Karpas-422 (cell line): ENCODE results near the gene PROCR. TPM values are rescaled to one million over a fixed set of nuclear protein-coding genes. Genes with fewer than 3 reads are reported as not detected.
"Not testable (repeated sequence)": the region's sequence is repeated elsewhere in the genome, so short reads cannot be mapped to it uniquely, and the experiment has no call there.

ENCODE experiments used
- DNase-seq: peaks from one replicate; pipeline ENCODE4 v3.0.0-alpha.2; 2015
- H2AFZ ChIP-seq: fragments of 200-600 bp; sonication (generic); 2 replicates; pipeline ENCODE4 v1.6.1; 2014; ENCODE audit warnings: antibody characterized with exemption, low read length, mixed read lengths
- H3K27ac ChIP-seq: fragments of 200-600 bp; sonication (generic); 2 replicates; pipeline ENCODE4 v1.5.1; 2014; ENCODE audit warnings: mild to moderate bottlenecking, low read length, moderate library complexity
- H3K27me3 ChIP-seq: fragments of 200-600 bp; sonication (generic); 2 replicates; pipeline ENCODE4 v1.6.1; 2014; ENCODE audit warnings: low read length, mixed read lengths
- H3K36me3 ChIP-seq: fragments of 200-600 bp; sonication (generic); 2 replicates; pipeline ENCODE4 v1.6.1; 2014; ENCODE audit warnings: low read length, mixed read lengths; ENCODE audit not compliant: insufficient read depth
- H3K4me1 ChIP-seq: fragments of 200-600 bp; sonication (generic); 2 replicates; pipeline ENCODE4 v1.6.1; 2014; ENCODE audit warnings: mild to moderate bottlenecking, low read length, mixed read lengths
- H3K4me2 ChIP-seq: fragments of 200-600 bp; sonication (generic); 2 replicates; pipeline ENCODE4 v1.6.1; 2014; ENCODE audit warnings: low read length, low read depth, mild to moderate bottlenecking; ENCODE audit not compliant: poor library complexity, severe bottlenecking
- H3K4me3 ChIP-seq: fragments of 200-600 bp; sonication (generic); 2 replicates; pipeline ENCODE4 v1.5.1; 2014; ENCODE audit warnings: mild to moderate bottlenecking, antibody characterized with exemption, low read length, mixed read lengths
- H3K79me2 ChIP-seq: fragments of 200-600 bp; sonication (generic); 2 replicates; pipeline ENCODE4 v1.6.1; 2014; ENCODE audit warnings: mild to moderate bottlenecking, low read length, mixed read lengths
- H3K9ac ChIP-seq: fragments of 200-600 bp; sonication (generic); 2 replicates; pipeline ENCODE4 v1.6.0; 2014; ENCODE audit warnings: low read length
- H3K9me2 ChIP-seq: fragments of 200-600 bp; sonication (generic), shearing (Covaris generic); replicated peaks from 2 replicates; pipeline ENCODE4 v1.6.0; 2014; ENCODE audit warnings: mild to moderate bottlenecking, low read length, moderate library complexity; ENCODE audit not compliant: insufficient read depth
- H3K9me3 ChIP-seq: fragments of 300-700, 200-600 bp; sonication (generic); 2 replicates; pipeline ENCODE4 v1.6.1; 2014; ENCODE audit warnings: low read length, mixed read lengths
- H4K20me1 ChIP-seq: fragments of 200-600 bp; sonication (generic); 2 replicates; pipeline ENCODE4 v1.6.1; 2014; ENCODE audit warnings: mild to moderate bottlenecking, antibody characterized with exemption, low read length, low read depth; ENCODE audit not compliant: insufficient read depth
- total RNA-seq: library from RNA; depleted of rRNA; stranded (reverse); fragments of >200 nt; shearing (Covaris generic); gene quantifications from 2 replicates; pipeline ENCODE4 v1.2.3, GENCODE V29; 2014; ENCODE audit warnings: low replicate concordance

Gene PROCR
- total RNA-seq, 1 experiment from 2014 or later, result not detected

DNA sequence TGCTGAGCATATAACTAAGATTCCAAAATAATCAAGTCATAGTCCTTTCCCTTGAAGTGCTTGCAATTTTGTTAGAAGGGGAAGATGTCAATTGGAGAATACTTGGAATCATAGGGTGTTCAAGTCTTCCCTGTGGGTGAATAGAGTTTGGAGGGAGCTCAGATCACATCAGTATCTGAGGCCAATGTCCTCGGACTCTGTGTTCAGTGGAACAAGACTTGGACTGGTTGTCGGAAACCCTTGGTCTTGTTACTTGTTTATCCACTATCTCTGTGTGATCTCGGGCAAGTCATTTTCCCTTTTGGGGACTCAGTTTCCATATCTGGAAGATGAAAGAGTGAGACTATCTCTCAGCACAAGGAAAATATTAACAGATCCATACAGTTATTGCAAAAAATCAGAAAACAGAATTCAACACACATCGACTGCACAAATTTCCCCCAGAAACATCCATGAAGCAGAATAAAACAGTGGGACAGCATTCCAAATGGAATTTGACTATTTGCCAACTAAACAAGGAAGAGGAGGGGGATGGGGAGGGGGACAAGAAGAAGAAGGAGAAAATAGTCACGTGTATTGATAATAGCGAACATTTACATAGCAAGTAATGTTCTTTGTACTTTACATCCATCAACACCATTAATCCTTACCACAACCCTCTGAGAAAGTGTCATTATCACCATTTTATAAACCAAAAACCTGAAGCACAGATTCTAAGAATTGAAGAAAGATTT is 20.9 kb upstream of the PROCR start:
- no peak for DNase-seq
- Histone ChIP-seq H3K4me2 (no peak overlapping the region), H3K79me2 (peaks cover 9% of the 10 kb centered on the region), H3K36me3 (no peaks in the 10 kb centered on the region), H3K9me3 (no peaks in the 10 kb centered on the region), H3K27me3 (no peaks in the 10 kb centered on the region), H3K9ac (no peak overlapping the region), H3K27ac (no peak overlapping the region), H3K4me3 (no peak overlapping the region), H2AFZ (no peak overlapping the region), H4K20me1 (no peaks in the 10 kb centered on the region), H3K4me1 (peaks cover 10% of the 10 kb centered on the region), H3K9me2 (no peaks in the 10 kb centered on the region)

DNA sequence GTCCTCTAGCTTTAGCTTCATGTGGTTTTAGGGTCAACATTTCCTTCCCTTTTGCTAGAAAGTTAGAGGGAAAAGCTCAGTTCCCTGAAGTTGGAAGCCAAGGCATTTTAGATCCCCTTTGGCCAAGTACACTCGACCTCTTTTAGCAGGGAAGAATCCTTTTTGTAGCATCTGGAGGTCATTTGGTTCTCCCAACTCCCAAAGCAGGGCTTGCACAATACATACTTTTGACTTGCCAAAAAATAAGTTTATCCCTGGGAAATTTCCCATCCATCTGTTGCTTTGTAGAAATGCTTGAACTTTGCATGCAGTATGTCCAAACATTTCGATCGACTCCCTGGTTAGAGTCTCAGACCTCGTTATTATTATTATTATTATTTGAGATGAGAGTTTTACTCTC is 20.1 kb upstream of the PROCR start:
- Histone ChIP-seq H3K9me2 (no peaks in the 10 kb centered on the region), H3K79me2 (peaks cover 2% of the 10 kb centered on the region), H3K27ac (no peak overlapping the region), H3K4me2 (no peak overlapping the region), H3K36me3 (no peaks in the 10 kb centered on the region), H4K20me1 (no peaks in the 10 kb centered on the region), H3K4me1 (peaks cover 6% of the 10 kb centered on the region), H3K4me3 (no peak overlapping the region), H3K27me3 (no peaks in the 10 kb centered on the region), H3K9ac (no peak overlapping the region), H2AFZ (no peak overlapping the region), H3K9me3 (no peaks in the 10 kb centered on the region)
- no peak for DNase-seq

- Histone ChIP-seq H3K4me3 (no peak overlapping the region), H3K9me3 (no peaks in the 10 kb centered on the region), H4K20me1 (no peaks in the 10 kb centered on the region), H3K27ac (no peak overlapping the region), H3K4me1 (no peaks in the 10 kb centered on the region), H3K4me2 (no peak overlapping the region), H2AFZ (no peak overlapping the region), H3K9me2 (no peaks in the 10 kb centered on the region), H3K36me3 (no peaks in the 10 kb centered on the region), H3K27me3 (no peaks in the 10 kb centered on the region), H3K9ac (no peak overlapping the region), H3K79me2 (no peaks in the 10 kb centered on the region)
- no peak for DNase-seq
These were observed 15.9 kb upstream of the PROCR start for GRCh38 chr20:35155936-35156335.

GRCh38 chr20:35156978-35157377 is 14.9 kb upstream of the PROCR start:
- H3K79me2 ChIP-seq, result no peaks in the 10 kb centered on the region

DNA sequence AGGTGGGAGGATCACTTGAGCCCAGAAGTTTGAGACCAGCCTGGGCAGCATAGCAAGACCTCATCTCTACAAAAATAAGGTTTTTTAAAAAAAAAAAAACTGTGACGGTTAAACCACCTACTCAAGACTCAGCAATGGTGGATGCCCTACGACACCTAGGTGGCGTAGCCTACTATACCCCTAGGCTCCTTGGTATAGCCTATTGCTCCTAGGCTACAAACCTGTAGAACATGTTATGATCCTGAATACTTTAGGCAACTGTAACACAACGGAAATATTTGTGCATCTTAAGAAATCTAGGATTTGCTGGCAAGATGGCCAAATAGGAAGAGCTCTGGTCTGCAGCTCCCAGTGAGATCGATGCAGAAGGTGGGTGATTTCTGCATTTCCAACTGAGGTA is 11.5 kb upstream of the PROCR start:
- not testable (repeated sequence) for H3K4me2 ChIP-seq, H4K20me1 ChIP-seq, H3K79me2 ChIP-seq, H3K9ac ChIP-seq, H3K4me3 ChIP-seq, H3K4me1 ChIP-seq, H2AFZ ChIP-seq, DNase-seq, H3K27ac ChIP-seq, H3K36me3 ChIP-seq, H3K9me2 ChIP-seq, H3K9me3 ChIP-seq, H3K27me3 ChIP-seq

More at GRCh38 chr20:35156978-35157377, 14.9 kb upstream of the PROCR start:
- Histone ChIP-seq H3K4me3 (no peak overlapping the region), H3K9me2 (no peaks in the 10 kb centered on the region), H3K36me3 (no peaks in the 10 kb centered on the region), H3K9me3 (no peaks in the 10 kb centered on the region), H3K27ac (no peak overlapping the region), H3K4me1 (no peaks in the 10 kb centered on the region), H3K4me2 (no peak overlapping the region), H2AFZ (no peak overlapping the region), H3K27me3 (no peaks in the 10 kb centered on the region), H3K9ac (no peak overlapping the region), H4K20me1 (no peaks in the 10 kb centered on the region)
- no peak for DNase-seq

- not testable (repeated sequence) for DNase-seq, H3K4me2 ChIP-seq, H3K9ac ChIP-seq, H3K9me2 ChIP-seq, H4K20me1 ChIP-seq, H2AFZ ChIP-seq, H3K36me3 ChIP-seq, H3K79me2 ChIP-seq, H3K27ac ChIP-seq, H3K4me3 ChIP-seq, H3K9me3 ChIP-seq, H3K27me3 ChIP-seq, H3K4me1 ChIP-seq
These were observed 7.3 kb upstream of the PROCR start for GRCh38 chr20:35164531-35164930.

DNA sequence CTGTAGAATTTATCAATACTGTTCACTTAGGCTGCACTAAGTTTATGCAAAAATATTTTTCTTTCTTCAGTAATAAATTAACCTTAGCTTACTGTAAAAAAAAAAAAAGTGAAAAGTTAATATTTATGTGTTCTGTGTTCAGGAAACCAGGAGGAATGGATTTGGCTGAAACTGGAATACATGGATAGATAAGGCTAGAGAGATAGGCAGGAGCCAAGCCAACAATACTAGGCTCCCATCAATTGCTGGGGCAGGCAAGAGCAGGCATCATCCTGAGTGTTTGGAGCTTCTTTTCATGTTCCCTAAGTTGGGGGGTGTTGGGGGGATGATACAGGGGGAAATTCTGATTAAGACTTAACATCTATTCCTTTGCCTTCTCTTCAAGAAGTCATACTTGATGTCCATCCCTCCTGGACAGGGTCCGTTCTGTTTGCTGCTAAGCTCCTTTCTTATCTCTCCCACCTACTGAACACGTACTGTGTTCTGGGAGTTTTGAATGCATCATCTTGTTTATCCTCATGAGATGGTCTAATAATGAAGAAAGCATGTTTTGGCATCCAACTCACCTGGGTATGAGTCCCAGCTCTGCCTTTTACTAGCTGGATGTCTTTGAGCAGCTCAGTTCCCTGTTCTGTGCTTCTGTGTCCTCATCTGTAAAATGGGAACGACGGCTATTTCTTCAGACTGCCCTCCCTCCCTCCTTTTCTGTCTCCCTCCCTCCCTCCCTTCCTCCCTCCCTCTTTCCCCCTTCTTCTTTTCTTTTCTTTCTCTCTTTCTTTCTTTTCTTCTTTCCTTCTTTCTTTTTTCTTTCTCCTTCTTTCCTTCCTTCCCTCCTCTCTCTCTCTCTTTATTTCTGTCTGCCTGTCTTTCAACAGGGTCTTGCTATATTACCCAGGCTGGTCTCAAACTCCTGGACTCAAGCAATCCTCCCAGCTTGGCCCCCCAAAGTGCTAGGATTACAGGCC is 6.4 kb upstream of the PROCR start:
- Histone ChIP-seq H3K9me3 (no peaks in the 10 kb centered on the region), H3K79me2 (no peaks in the 10 kb centered on the region), H2AFZ (no peak overlapping the region), H3K27ac (no peak overlapping the region), H3K4me1 (no peaks in the 10 kb centered on the region), H3K27me3 (no peaks in the 10 kb centered on the region), H3K9me2 (no peaks in the 10 kb centered on the region), H3K4me2 (no peak overlapping the region), H3K9ac (no peak overlapping the region), H3K4me3 (no peak overlapping the region), H4K20me1 (no peaks in the 10 kb centered on the region), H3K36me3 (no peaks in the 10 kb centered on the region)
- no peak for DNase-seq

DNA sequence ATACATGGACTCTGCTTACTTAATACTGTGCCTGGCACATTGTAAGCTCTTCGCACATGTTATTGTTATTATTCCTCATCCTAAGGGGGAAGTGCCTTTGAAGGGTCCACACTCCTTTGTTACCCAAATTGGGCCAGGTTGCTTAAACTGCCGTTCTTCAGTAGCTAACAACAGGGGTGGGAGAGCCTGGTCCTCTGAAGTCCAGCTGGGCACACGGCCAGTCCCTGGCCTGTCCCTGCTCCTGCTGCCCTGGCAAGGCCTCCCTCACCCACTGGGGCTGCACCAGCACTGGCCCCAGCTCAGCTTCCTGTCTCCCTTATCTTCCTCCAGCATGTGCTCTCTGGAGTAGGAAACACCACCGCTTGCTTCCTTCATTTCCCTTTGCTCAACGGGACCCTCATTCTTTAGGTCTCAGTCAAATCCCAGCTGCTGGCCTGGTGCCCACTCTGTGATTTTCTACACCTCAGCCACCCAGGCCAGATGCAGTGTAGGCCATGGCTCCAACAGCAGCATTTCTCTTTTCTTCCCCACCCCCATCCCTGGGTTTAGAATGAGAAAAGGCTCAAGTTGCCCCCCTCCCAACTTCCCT is 5.5 kb upstream of the PROCR start:
- Histone ChIP-seq H3K9me2 (no peaks in the 10 kb centered on the region), H3K27ac (no peak overlapping the region), H3K4me1 (no peaks in the 10 kb centered on the region), H3K79me2 (no peaks in the 10 kb centered on the region), H3K27me3 (no peaks in the 10 kb centered on the region), H4K20me1 (no peaks in the 10 kb centered on the region), H3K9ac (no peak overlapping the region), H3K4me2 (no peak overlapping the region), H3K9me3 (no peaks in the 10 kb centered on the region), H2AFZ (no peak overlapping the region), H3K36me3 (no peaks in the 10 kb centered on the region), H3K4me3 (no peak overlapping the region)
- no peak for DNase-seq
